Endothelial cell of umbilical vein (primary cell): ENCODE measurements around the gene ANKS1B. TPM values are rescaled to one million over a fixed set of nuclear protein-coding genes. Genes with fewer than 3 reads are reported as not detected.

Source experiments
- BruUV-seq: library from RNA; stranded (reverse); fragments of 400-500 nt; replicated peaks from 2 replicates; lab custom pipeline; 2021; lab: Mats Ljungman, UMichigan
- CTCF ChIA-PET: fragments of 300-600, 350-600 bp; sonication (Branson Sonifier 250); formaldehyde crosslinking; loops from one replicate; lab custom pipeline; 2021; ENCODE audit warnings: antibody characterized with exemption, inconsistent platforms; lab: Charles Lee
- POLR2A ChIA-PET: fragments of 300-600, 350-600 bp; sonication (Branson Sonifier 250); formaldehyde crosslinking; loops from one replicate; lab custom pipeline; 2021; ENCODE audit warnings: antibody characterized with exemption, inconsistent platforms; lab: Charles Lee
- DNase-seq: peaks from one replicate; pipeline ENCODE4 v3.0.0-alpha.2; 2011; ENCODE audit warnings: low read depth, low spot score
- FAIRE-seq: peaks from 2 replicates; lab custom pipeline; 2011; peaks lifted over from hg19 to GRCh38; lab: Jason Lieb, UNC
- H2AFZ ChIP-seq: 2 replicates; pipeline ENCODE4 v1.6.0; 2012; ENCODE audit warnings: low read depth, low read length, control low read depth, inconsistent platforms
- H3K27ac ChIP-seq: 2 replicates; pipeline ENCODE4 v1.5.1; 2011; ENCODE audit warnings: low read depth, mild to moderate bottlenecking, control low read depth, low read length, moderate library complexity; ENCODE audit not compliant: insufficient read depth
- H3K27me3 ChIP-seq, 2 experiments: 2 replicates each; pipeline versions ENCODE4 v1.6.0 to v1.6.1; 2011; ENCODE audit warnings: low read length in 2 of 2, mixed read lengths in 1 of 2; ENCODE audit not compliant: control insufficient read depth in 2 of 2, insufficient read depth in 2 of 2
- H3K36me3 ChIP-seq, 2 experiments: 2 replicates in 1 of 2; 3 replicates in 1 of 2; pipeline ENCODE4 v1.5.1; 2011; ENCODE audit warnings: low read length in 2 of 2, mild to moderate bottlenecking in 1 of 2, moderate library complexity in 1 of 2; ENCODE audit not compliant: control insufficient read depth in 2 of 2, insufficient read depth in 2 of 2; ENCODE audit errors: extremely low read depth in 1 of 2
- H3K4me1 ChIP-seq: 3 replicates; pipeline ENCODE4 v1.5.1; 2011; ENCODE audit warnings: mild to moderate bottlenecking, low read length; ENCODE audit not compliant: control insufficient read depth, insufficient read depth; ENCODE audit errors: extremely low read depth
- H3K4me2 ChIP-seq: 2 replicates; pipeline ENCODE4 v1.6.1; 2011; ENCODE audit warnings: low read length, control low read depth, mixed read lengths; ENCODE audit not compliant: insufficient read depth
- H3K4me3 ChIP-seq, 3 experiments: fragments of 200-600 bp in 1 of 3; sonication (generic), shearing (Covaris generic) in 1 of 3; replicated peaks in 1 of 3; 2 replicates each; pipeline ENCODE4 v1.5.1; 2011 to 2016; ENCODE audit warnings: control low read depth in 3 of 3, low read length in 3 of 3, mild to moderate bottlenecking in 2 of 3, inconsistent platforms in 1 of 3, low read depth in 1 of 3, moderate library complexity in 1 of 3; ENCODE audit not compliant: insufficient read depth in 1 of 3
- H3K79me2 ChIP-seq: 2 replicates; pipeline ENCODE4 v1.6.0; 2012; ENCODE audit warnings: low read length, inconsistent platforms; ENCODE audit not compliant: control insufficient read depth, insufficient read depth
- H3K9ac ChIP-seq: replicated peaks from 2 replicates; pipeline ENCODE3; 2011; ENCODE audit warnings: low read length, control low read depth; ENCODE audit not compliant: insufficient read depth; ENCODE audit errors: extremely low read depth
- H3K9me1 ChIP-seq: replicated peaks from 3 replicates; pipeline ENCODE4 v1.6.0; 2011; ENCODE audit warnings: mild to moderate bottlenecking, low read length; ENCODE audit not compliant: control insufficient read depth, insufficient read depth; ENCODE audit errors: extremely low read depth
- H3K9me3 ChIP-seq: replicated peaks from 2 replicates; pipeline ENCODE4 v1.5.1; 2012; ENCODE audit warnings: low read length, inconsistent platforms; ENCODE audit not compliant: control insufficient read depth, insufficient read depth
- H4K20me1 ChIP-seq: replicated peaks from 2 replicates; pipeline ENCODE3; 2011; ENCODE audit warnings: mild to moderate bottlenecking, low read length; ENCODE audit not compliant: control insufficient read depth, insufficient read depth; ENCODE audit errors: extremely low read depth
- CTCF ChIP-seq, 2 donors: IDR thresholded peaks; 1 replicate in 1 of 2; 2 replicates in 1 of 2; pipeline ENCODE4 v1.5.1; 2011; ENCODE audit warnings: low read length in 2 of 2, mild to moderate bottlenecking in 2 of 2, moderate library complexity in 2 of 2, control low read depth in 1 of 2, inconsistent platforms in 1 of 2, low read depth in 1 of 2; ENCODE audit not compliant: insufficient read depth in 1 of 2; ENCODE audit errors: extremely low read depth in 1 of 2
- EZH2 ChIP-seq: IDR thresholded peaks from 2 replicates; pipeline ENCODE4 v1.6.1; 2012; ENCODE audit warnings: borderline replicate concordance, low read depth, mild to moderate bottlenecking, moderate library complexity, low read length, inconsistent platforms; ENCODE audit not compliant: severe bottlenecking
- FOS ChIP-seq: IDR thresholded peaks from 2 replicates; pipeline ENCODE4 v1.6.1; 2011; ENCODE audit warnings: mild to moderate bottlenecking, low read length, moderate library complexity, borderline replicate concordance; ENCODE audit not compliant: insufficient read depth
- GATA2 ChIP-seq: IDR thresholded peaks from 2 replicates; pipeline ENCODE4 v1.7.0; 2011; ENCODE audit warnings: low read depth, mild to moderate bottlenecking, moderate library complexity, mixed read lengths, low read length; ENCODE audit not compliant: insufficient read length, insufficient read depth
- JUN ChIP-seq: IDR thresholded peaks from 2 replicates; pipeline ENCODE4 v1.6.1; 2011; ENCODE audit warnings: borderline replicate concordance, low read depth; ENCODE audit not compliant: insufficient read length, insufficient read depth
- MAX ChIP-seq: IDR thresholded peaks from 2 replicates; pipeline ENCODE4 v1.6.1; 2011; ENCODE audit not compliant: insufficient read depth, insufficient read length
- MYC ChIP-seq: IDR thresholded peaks from one replicate; pipeline ENCODE4 v1.6.1; 2011; ENCODE audit warnings: mild to moderate bottlenecking, low read depth, low read length
- POLR2A ChIP-seq: IDR thresholded peaks from 2 replicates; pipeline ENCODE4 v1.6.1; 2012; ENCODE audit warnings: low read depth, mild to moderate bottlenecking, control low read depth, low read length
- POLR2AphosphoS5 ChIP-seq: IDR thresholded peaks from 2 replicates; pipeline ENCODE4 v1.6.1; 2012; ENCODE audit warnings: low read depth, mild to moderate bottlenecking, control low read depth, low read length, moderate library complexity; ENCODE audit not compliant: insufficient read depth
- dilution Hi-C: fragments of 300-500 bp; cut with MboI; formaldehyde crosslinking; loops from one replicate; pipeline ENCODE4 v1.15.0; 2019; ENCODE audit warnings: low sequenced_read_pairs; ENCODE audit not compliant: extremely low pct_ligation_motif_present
- intact Hi-C: fragments of 100-400 bp; cut with micrococcal nuclease; formaldehyde crosslinking; loops from one replicate; pipeline ENCODE4 v1.10.0; 2022
- polyA plus RNA-seq, 4 experiments: library from polyadenylated mRNA; depleted of rRNA in 3 of 4; stranded (reverse) in 3 of 4; unstranded in 1 of 4; fragments of >200 nt; gene quantifications; 2 replicates each; pipeline versions ENCODE4 v1.2.1 to v1.2.3, GENCODE V29; 2011 to 2012; ENCODE audit warnings: missing spikeins in 1 of 4
- total RNA-seq: library from RNA; stranded (reverse); gene quantifications from 2 replicates; pipeline ENCODE4 v1.2.3, GENCODE V29; 2021

ANKS1B gene
- total and polyA plus RNA-seq, 2 donors (not counting 3 experiments of a cell fraction or from before 2014, with no cell fraction given), result 0.15 to 0.38 TPM

GRCh38 chr12:99759444-99759843, 225.3 kb downstream of the ANKS1B start:
- Histone ChIP-seq H3K27ac (no peak overlapping the region), H2AFZ (no peak overlapping the region), H3K4me2 (no peak overlapping the region), H3K36me3 (no peaks in the 10 kb centered on the region), H3K4me1 (no peaks in the 10 kb centered on the region), H3K79me2 (no peaks in the 10 kb centered on the region), H3K9me3 (no peaks in the 10 kb centered on the region), H3K27me3 (no peaks in the 10 kb centered on the region), H4K20me1 (no peaks in the 10 kb centered on the region), H3K9me1 (no peaks in the 10 kb centered on the region), H3K9ac (no peak overlapping the region), H3K4me3 (no peak overlapping the region)
- intact Hi-C loops, result no loop called here
- dilution Hi-C loops, result no loop called here
- FAIRE-seq (no peak), DNase-seq (no peak)
- ChIA-PET CTCF (no interaction called here), POLR2A (no interaction called here)
- TF ChIP-seq MYC (no peak), MAX (no peak), POLR2AphosphoS5 (no peak), POLR2A (no peak), JUN (no peak), GATA2 (no peak), CTCF (IDR thresholded peaks at IDR 0.05; ENCODE audit: extremely low read depth in 1 of 2, insufficient read depth in 1 of 2, low read depth in 1 of 2, low read length in 2 of 2) (no peak), EZH2 (no peak), FOS (no peak)
- no TSS peak for BruUV-seq
